H1 (cell line): ENCODE measurements around the gene CBY2. TPM values are rescaled to one million over a fixed set of nuclear protein-coding genes. Genes with fewer than 3 reads are reported as not detected.

Source experiments
- CTCF ChIA-PET: fragments of 300-600 bp; sonication (Branson Sonifier 250); formaldehyde crosslinking; loops from one replicate; lab custom pipeline; 2021; ENCODE audit not compliant: partially characterized antibody; lab: Charles Lee
- POLR2A ChIA-PET: fragments of 300-600 bp; sonication (Branson Sonifier 250); formaldehyde crosslinking; loops from one replicate; lab custom pipeline; 2021; ENCODE audit warnings: inconsistent platforms; ENCODE audit not compliant: partially characterized antibody; lab: Charles Lee
- DNase-seq, 2 experiments: peaks; one replicate each; pipeline versions ENCODE4 v3.0.0 to v3.0.0-alpha.2; 2010 to 2022; ENCODE audit warnings: low spot score in 2 of 2, low read depth in 1 of 2, mixed read lengths in 1 of 2
- FAIRE-seq: peaks from 2 replicates; lab custom pipeline; 2011; peaks lifted over from hg19 to GRCh38; lab: Jason Lieb, UNC
- H2AFZ ChIP-seq: 2 replicates; pipeline ENCODE4 v1.8.1; 2012; ENCODE audit warnings: low read length, inconsistent platforms
- H2AK5ac ChIP-seq: 2 replicates; pipeline ENCODE4 v1.6.1; 2013; ENCODE audit warnings: low read depth, low read length
- H2BK120ac ChIP-seq: replicated peaks from 2 replicates; pipeline ENCODE3; 2013; ENCODE audit warnings: low read depth, low read length, inconsistent platforms
- H2BK12ac ChIP-seq: 2 replicates; pipeline ENCODE4 v1.6.1; 2013; ENCODE audit warnings: low read depth, low read length
- H2BK15ac ChIP-seq: 2 replicates; pipeline ENCODE4 v1.6.1; 2013; ENCODE audit warnings: low read length
- H2BK20ac ChIP-seq: 2 replicates; pipeline ENCODE4 v1.6.1; 2013; ENCODE audit warnings: low read length
- H2BK5ac ChIP-seq: 2 replicates; pipeline ENCODE4 v1.6.1; 2013; ENCODE audit warnings: low read depth, low read length
- H3K14ac ChIP-seq: 2 replicates; pipeline ENCODE4 v1.6.1; 2013; ENCODE audit warnings: inconsistent platforms; ENCODE audit not compliant: insufficient read length
- H3K18ac ChIP-seq: 2 replicates; pipeline ENCODE4 v1.6.1; 2013; ENCODE audit warnings: low read length; ENCODE audit errors: extremely low read depth
- H3K23ac ChIP-seq: 2 replicates; pipeline ENCODE4 v1.6.1; 2013; ENCODE audit warnings: inconsistent platforms; ENCODE audit not compliant: insufficient read length
- H3K23me2 ChIP-seq: 2 replicates; pipeline ENCODE4 v1.6.1; 2013; ENCODE audit warnings: low read depth, low read length
- H3K27ac ChIP-seq: 2 replicates; pipeline ENCODE4 v1.6.1; 2011; ENCODE audit warnings: low read depth, low read length, inconsistent platforms
- H3K27me3 ChIP-seq, 4 experiments: replicated peaks in 1 of 4; 1 replicate in 1 of 4; 2 replicates in 3 of 4; pipeline versions ENCODE4 v1.6.1 to v1.8.1; 2011 to 2013; ENCODE audit warnings: low read length in 3 of 4, mild to moderate bottlenecking in 3 of 4, inconsistent platforms in 2 of 4, mixed read lengths in 2 of 4, moderate library complexity in 1 of 4; ENCODE audit not compliant: control insufficient read depth in 3 of 4, insufficient read depth in 3 of 4; ENCODE audit errors: extremely low read depth in 1 of 4
- H3K36me3 ChIP-seq, 4 experiments: 2 replicates each; pipeline versions ENCODE4 v1.6.1 to v1.8.1; 2011 to 2013; ENCODE audit warnings: mild to moderate bottlenecking in 4 of 4, low read length in 3 of 4, moderate library complexity in 2 of 4, control low read depth in 1 of 4, inconsistent platforms in 1 of 4; ENCODE audit not compliant: insufficient read depth in 4 of 4, control insufficient read depth in 2 of 4
- H3K4ac ChIP-seq: replicated peaks from 2 replicates; pipeline ENCODE3; 2013; ENCODE audit warnings: low read length, low read depth, mixed read lengths, inconsistent platforms; ENCODE audit not compliant: insufficient read length
- H3K4me1 ChIP-seq, 4 experiments: replicated peaks in 1 of 4; 1 replicate in 1 of 4; 2 replicates in 3 of 4; pipeline versions ENCODE4 v1.6.1 to v1.8.1; 2011 to 2013; ENCODE audit warnings: low read length in 3 of 4, inconsistent platforms in 2 of 4, mixed read lengths in 1 of 4; ENCODE audit not compliant: insufficient read depth in 4 of 4, control insufficient read depth in 3 of 4
- H3K4me2 ChIP-seq, 2 experiments: 2 replicates each; pipeline versions ENCODE4 v1.6.1 to v1.8.1; 2011 to 2013; ENCODE audit warnings: low read depth in 2 of 2, low read length in 2 of 2, control low read depth in 1 of 2, inconsistent platforms in 1 of 2, mild to moderate bottlenecking in 1 of 2; ENCODE audit not compliant: insufficient read depth in 1 of 2
- H3K4me3 ChIP-seq, 4 experiments: fragments of 200-600, 300-600 bp in 1 of 4; sonication (generic), shearing (Covaris generic), sonication (Bioruptor Twin) in 1 of 4; 2 replicates each; pipeline versions ENCODE4 v1.5.1 to v1.8.1; 2011 to 2016; ENCODE audit warnings: low read length in 4 of 4, low read depth in 3 of 4, control low read depth in 2 of 4, inconsistent platforms in 2 of 4, mild to moderate bottlenecking in 2 of 4, mixed read lengths in 1 of 4, moderate library complexity in 1 of 4; ENCODE audit not compliant: insufficient read depth in 2 of 4; ENCODE audit errors: extremely low read depth in 1 of 4
- H3K56ac ChIP-seq: replicated peaks from 2 replicates; pipeline ENCODE3; 2013; ENCODE audit warnings: low read depth, mild to moderate bottlenecking, mixed read lengths, low read length, inconsistent platforms; ENCODE audit not compliant: insufficient read length
- H3K79me1 ChIP-seq: 2 replicates; pipeline ENCODE4 v1.6.1; 2013; ENCODE audit warnings: low read depth, low read length, control low read depth
- H3K79me2 ChIP-seq, 2 experiments: 2 replicates each; pipeline versions ENCODE4 v1.6.1 to v1.8.1; 2012 to 2013; ENCODE audit warnings: low read length in 2 of 2, mild to moderate bottlenecking in 2 of 2, inconsistent platforms in 1 of 2; ENCODE audit not compliant: insufficient read depth in 2 of 2, control insufficient read depth in 1 of 2
- H3K9ac ChIP-seq, 4 experiments: replicated peaks in 1 of 4; 1 replicate in 1 of 4; 2 replicates in 3 of 4; pipeline versions ENCODE4 v1.6.1 to v1.8.1; 2011 to 2013; ENCODE audit warnings: low read depth in 3 of 4, low read length in 3 of 4, control low read depth in 2 of 4, mild to moderate bottlenecking in 2 of 4, moderate library complexity in 2 of 4, inconsistent platforms in 1 of 4; ENCODE audit errors: extremely low read depth in 1 of 4
- H3K9me3 ChIP-seq, 2 experiments: 2 replicates each; pipeline versions ENCODE4 v1.6.1 to v1.8.1; 2012 to 2013; ENCODE audit warnings: mild to moderate bottlenecking in 2 of 2, moderate library complexity in 2 of 2, control low read depth in 1 of 2, inconsistent platforms in 1 of 2, low read depth in 1 of 2, low read length in 1 of 2, mixed read lengths in 1 of 2; ENCODE audit not compliant: insufficient read depth in 2 of 2
- H4K20me1 ChIP-seq, 2 experiments: replicated peaks in 1 of 2; 2 replicates each; pipeline versions ENCODE3 to v1.8.1; 2011 to 2013; ENCODE audit warnings: inconsistent platforms in 2 of 2, low read length in 2 of 2, mild to moderate bottlenecking in 1 of 2; ENCODE audit not compliant: insufficient read depth in 2 of 2, control insufficient read depth in 1 of 2
- H4K5ac ChIP-seq: 2 replicates; pipeline ENCODE4 v1.6.1; 2013; ENCODE audit warnings: low read length, low read depth, mixed read lengths, inconsistent platforms; ENCODE audit not compliant: insufficient read length
- H4K8ac ChIP-seq: 2 replicates; pipeline ENCODE4 v1.8.0; 2013; ENCODE audit warnings: mild to moderate bottlenecking, moderate library complexity, low read length, inconsistent platforms; ENCODE audit not compliant: insufficient read depth; ENCODE audit errors: extremely low read depth
- H4K91ac ChIP-seq: replicated peaks from 2 replicates; pipeline ENCODE3; 2013; ENCODE audit warnings: low read length, mixed read lengths, inconsistent platforms; ENCODE audit not compliant: insufficient read length
- ATF2 ChIP-seq: IDR thresholded peaks from 2 replicates; pipeline ENCODE4 v1.6.1; 2012; ENCODE audit warnings: low read length, inconsistent platforms
- CBX5 ChIP-seq: fragments of 300-800, 300-1000 bp; sonication (generic); IDR thresholded peaks from 2 replicates; pipeline ENCODE4 v1.7.1; 2016; ENCODE audit warnings: antibody characterized with exemption, low read length, low read depth
- HDAC2 ChIP-seq, 2 experiments: fragments of 300-600 bp in 1 of 2; sonication (generic) in 1 of 2; IDR thresholded peaks; 2 replicates each; pipeline ENCODE4 v1.6.1; 2011 to 2012; ENCODE audit warnings: low read depth in 2 of 2, low read length in 2 of 2, mild to moderate bottlenecking in 2 of 2, moderate library complexity in 2 of 2, borderline replicate concordance in 1 of 2, inconsistent platforms in 1 of 2
- KDM1A ChIP-seq: fragments of 200-600, 300-600 bp; sonication (generic); IDR thresholded peaks from 2 replicates; pipeline ENCODE4 v1.7.1; 2016; ENCODE audit warnings: mild to moderate bottlenecking, low read length, borderline replicate concordance
- MAFK ChIP-seq: IDR thresholded peaks from 2 replicates; pipeline ENCODE4 v1.6.1; 2012; ENCODE audit warnings: low read depth, mild to moderate bottlenecking, improper control_type of control experiment, low read length
- MAX ChIP-seq: IDR thresholded peaks from 2 replicates; pipeline ENCODE4 v1.6.1; 2012; ENCODE audit warnings: inconsistent platforms
- NANOG ChIP-seq: IDR thresholded peaks from 2 replicates; pipeline ENCODE4 v1.6.1; 2011; ENCODE audit warnings: low read length, low read depth, mild to moderate bottlenecking, inconsistent platforms; ENCODE audit not compliant: insufficient read depth, poor library complexity, severe bottlenecking
- RNF2 ChIP-seq: fragments of 200-900, 300-1000 bp; sonication (generic); IDR thresholded peaks from 2 replicates; pipeline ENCODE4 v1.7.1; 2016; ENCODE audit warnings: borderline replicate concordance, low read depth, mild to moderate bottlenecking, antibody characterized with exemption, low read length; ENCODE audit not compliant: poor library complexity, severe bottlenecking; ENCODE audit errors: missing control alignments
- RXRA ChIP-seq: IDR thresholded peaks from 2 replicates; pipeline ENCODE4 v1.6.1; 2011; ENCODE audit warnings: low read depth, mild to moderate bottlenecking, low read length, moderate library complexity; ENCODE audit not compliant: insufficient read depth
- TAF1 ChIP-seq: IDR thresholded peaks from 2 replicates; pipeline ENCODE4 v1.6.1; 2011; ENCODE audit warnings: mild to moderate bottlenecking, low read depth, low read length
- TEAD4 ChIP-seq: IDR thresholded peaks from 2 replicates; pipeline ENCODE4 v1.6.1; 2012; ENCODE audit warnings: low read depth, low read length, inconsistent platforms, mixed read lengths
- WGBS, 2 experiments: shearing (Covaris generic) in 1 of 2; methylation state at CpG; one replicate each; pipeline versions ENCODE4 v1.1.6 to v1.1.7; 2013 to 2015; ENCODE audit warnings: low lambda C conversion rate in 2 of 2, mixed read lengths in 2 of 2, inconsistent platforms in 1 of 2, low coverage in 1 of 2, missing lambda C conversion rate in 1 of 2; ENCODE audit not compliant: insufficient replicate concordance in 2 of 2, insufficient coverage in 1 of 2, insufficient read length in 1 of 2; ENCODE audit errors: extremely low coverage in 1 of 2, missing lambda C conversion rate in 1 of 2; 5-methylcytosine and 5-hydroxymethylcytosine counted together
- polyA plus RNA-seq, 7 experiments: library from polyadenylated mRNA; depleted of rRNA in 3 of 7; stranded (reverse) in 5 of 7; unstranded in 2 of 7; fragments of >200 nt in 5 of 7; fragments of 200-250 nt in 2 of 7; gene quantifications; 1 replicate in 5 of 7; 2 replicates in 1 of 7; 4 replicates in 1 of 7; pipeline versions ENCODE4 v1.2.1 to v1.2.3, GENCODE V29; 2011 to 2013; ENCODE audit warnings: missing spikeins in 2 of 7, mixed read lengths in 2 of 7
- total RNA-seq: library from RNA; stranded (reverse); fragmentation: NEBNext Ultra II Directional; extraction: Animal tissue kit (Norgen Biotek cat#: 25700); gene quantifications from 2 replicates; pipeline ENCODE4 v1.2.1, GENCODE V29; 2021

Gene CBY2
- total and polyA plus RNA-seq, 2 of the 8 experiments (the other 6 are each of a cell fraction or from before 2014, with no cell fraction given): not detected

DNA sequence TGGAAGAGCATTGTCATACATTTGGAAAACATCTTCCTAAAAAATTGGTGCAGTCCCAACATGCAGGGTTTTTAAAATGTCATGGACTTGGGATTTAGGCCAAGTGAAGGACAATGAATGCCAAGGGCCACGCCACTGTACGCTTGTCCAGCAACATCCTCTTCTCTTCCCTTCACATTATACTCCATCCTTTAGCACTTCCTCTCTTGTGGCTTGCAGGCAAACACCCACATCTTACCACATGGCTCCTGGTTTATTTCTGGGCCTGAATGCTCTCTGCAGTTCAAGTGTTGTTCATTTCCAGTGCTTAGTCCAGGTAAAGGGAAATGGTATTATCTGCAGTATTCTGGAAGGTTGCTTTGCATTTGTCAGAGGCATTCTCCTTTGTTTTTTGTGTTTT is 45.0 kb downstream of the CBY2 start:
- H3K79me2 ChIP-seq: no peaks in the 10 kb centered on the region
- H3K4me3 ChIP-seq: no peak overlapping the region
- no peak overlapping the region for H3K18ac ChIP-seq
- 97% methylated on average over 2 of the region's 2 CpGs; no CpG with 5 or more reads in 1 of the 2 experiments for WGBS, 2 experiments
- H3K79me1 ChIP-seq: no peaks in the 10 kb centered on the region
- no peaks in the 10 kb centered on the region for H3K9me3 ChIP-seq
- no peak overlapping the region for H3K56ac ChIP-seq
- POLR2A ChIA-PET: no interaction called here
- no peak overlapping the region for H2BK20ac ChIP-seq
- no peak overlapping the region for H2BK5ac ChIP-seq
- no peak for TF ChIP-seq CBX5
- TF ChIP-seq ATF2: no peak
- no peak for TF ChIP-seq RNF2
- TF ChIP-seq HDAC2 (IDR thresholded peaks at IDR 0.05; ENCODE audit: borderline replicate concordance in 1 of 2, low read depth in 2 of 2, low read length in 2 of 2): no peak
- no peak for TF ChIP-seq KDM1A
- no peak for TF ChIP-seq TEAD4
- no peak for TF ChIP-seq MAX
- no peak for TF ChIP-seq NANOG
- no peak for TF ChIP-seq MAFK
- no peak for TF ChIP-seq RXRA
- no peak for TF ChIP-seq TAF1
- H4K91ac ChIP-seq: no peak overlapping the region
- CTCF ChIA-PET: no interaction called here
- no peak overlapping the region for H3K9ac ChIP-seq
- FAIRE-seq (no peak), DNase-seq (no peak)
- no peak overlapping the region for H2BK12ac ChIP-seq
- no peak overlapping the region for H3K23ac ChIP-seq
- H3K27me3 ChIP-seq: peaks cover 0 to 1% (median 0%) of the 10 kb centered on the region in 4 experiments; a peak in 1 of 7 replicates
- no peaks in the 10 kb centered on the region for H3K36me3 ChIP-seq
- no peaks in the 10 kb centered on the region; the same call in 1 of the 2 replicates for H3K23me2 ChIP-seq
- H3K27ac ChIP-seq: no peak overlapping the region
- no peak overlapping the region for H4K8ac ChIP-seq
- no peaks in the 10 kb centered on the region for H4K20me1 ChIP-seq
- H3K4ac ChIP-seq: no peak overlapping the region
- H2AK5ac ChIP-seq: no peak overlapping the region
- H2BK120ac ChIP-seq: no peak overlapping the region
- no peak overlapping the region for H3K4me2 ChIP-seq
- peaks cover 0 to 2% (median 0%) of the 10 kb centered on the region in 4 experiments; a peak in 1 of 7 replicates for H3K4me1 ChIP-seq
- no peak overlapping the region for H2BK15ac ChIP-seq
- H3K14ac ChIP-seq: no peak overlapping the region
- no peak overlapping the region for H2AFZ ChIP-seq
- no peak overlapping the region for H4K5ac ChIP-seq
